HG03039 (cell line): ENCODE results near the gene CA4.
"Not testable (repeated sequence)": the region's sequence is repeated elsewhere in the genome, so short reads cannot be mapped to it uniquely, and the experiment has no call there.

Experiments used
- ATAC-seq: cut with Tn5 transposase; IDR thresholded peaks from one replicate; pipeline ENCODE4 v1.9.1; 2021; ENCODE audit warnings: mild to moderate bottlenecking, moderate library complexity; ENCODE audit not compliant: unreplicated experiment

The CA4 gene

DNA sequence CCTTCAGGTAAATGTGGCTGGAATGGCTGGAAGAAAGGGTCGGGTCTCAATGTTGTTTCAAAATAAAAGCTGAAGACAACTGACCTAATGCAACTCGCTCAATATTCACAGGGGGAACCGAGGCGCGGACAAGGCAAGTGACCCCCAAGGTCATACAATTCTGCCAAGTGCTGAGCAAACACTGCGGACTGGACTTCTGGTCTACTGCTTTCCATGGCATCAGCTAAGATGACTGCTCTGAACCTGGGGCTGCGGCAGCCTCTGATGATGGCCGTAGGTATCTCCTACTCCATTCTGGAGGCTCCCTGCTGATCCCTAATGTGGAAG lies 21.9 kb downstream of the CA4 start:
- ATAC-seq = no peak

DNA sequence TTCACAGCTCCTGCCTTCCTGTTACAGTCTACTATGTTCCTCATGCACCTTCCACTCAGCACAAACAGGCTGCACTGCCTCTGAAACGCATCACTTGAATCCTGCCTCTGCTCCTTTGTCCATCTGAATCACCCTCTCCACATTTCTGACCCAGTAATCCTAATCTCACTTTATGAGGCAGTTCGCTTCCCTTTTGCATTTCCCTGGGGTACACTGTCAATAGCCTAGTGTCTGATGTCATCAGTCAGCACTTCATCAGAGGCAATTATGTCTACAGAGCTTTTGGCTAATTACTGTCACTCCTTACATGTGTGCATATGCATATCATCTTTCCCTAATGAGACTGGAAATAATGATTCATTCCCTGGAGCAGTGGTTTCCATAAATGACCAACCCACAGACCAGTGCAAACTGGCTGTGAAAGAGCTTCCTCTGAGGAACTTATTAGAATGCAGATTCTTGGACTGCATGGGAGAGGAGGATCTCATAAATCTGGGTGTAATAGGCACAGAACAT lies 23.6 kb downstream of the CA4 start:
- no peak for ATAC-seq

DNA sequence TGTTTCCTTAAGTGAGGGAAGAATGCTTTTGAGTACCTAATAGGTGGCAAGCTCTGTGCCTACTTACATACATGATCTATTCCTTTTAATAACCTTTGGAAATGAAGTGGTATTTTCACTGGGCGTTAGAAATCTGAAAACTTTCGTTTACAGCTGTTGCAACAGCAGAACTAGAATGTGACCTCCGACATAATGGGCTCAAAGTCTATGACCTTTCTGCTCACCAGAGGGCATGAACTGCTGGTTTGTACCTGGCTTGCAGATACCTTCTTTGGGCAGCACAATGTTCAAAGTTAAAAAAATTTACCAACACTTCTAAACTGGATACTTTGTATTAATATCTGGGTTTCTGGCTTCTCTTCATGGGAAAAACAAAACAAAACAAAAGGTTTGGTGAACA lies 24.3 kb downstream of the CA4 start:
- ATAC-seq = no peak

DNA sequence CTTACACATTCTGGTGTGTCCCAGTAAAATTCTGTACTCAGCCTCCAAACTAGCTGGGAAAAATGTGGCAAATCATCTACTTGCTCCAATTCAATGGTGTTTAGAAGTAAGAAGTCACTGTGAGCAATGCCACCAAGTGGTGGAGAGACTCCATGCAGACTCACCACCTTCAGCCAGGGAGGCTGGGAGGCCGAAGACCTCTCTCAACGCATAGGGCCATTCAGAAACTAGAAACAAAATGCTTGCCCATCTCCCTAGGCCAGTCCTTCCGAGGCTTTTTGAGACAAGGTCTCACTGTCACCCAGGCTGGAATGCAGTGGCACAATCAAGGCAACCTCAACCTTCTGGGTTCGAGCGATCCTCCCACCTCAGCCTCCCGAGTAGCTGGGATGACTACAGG lies 25.0 kb downstream of the CA4 start:
- ATAC-seq = not testable (repeated sequence)

DNA sequence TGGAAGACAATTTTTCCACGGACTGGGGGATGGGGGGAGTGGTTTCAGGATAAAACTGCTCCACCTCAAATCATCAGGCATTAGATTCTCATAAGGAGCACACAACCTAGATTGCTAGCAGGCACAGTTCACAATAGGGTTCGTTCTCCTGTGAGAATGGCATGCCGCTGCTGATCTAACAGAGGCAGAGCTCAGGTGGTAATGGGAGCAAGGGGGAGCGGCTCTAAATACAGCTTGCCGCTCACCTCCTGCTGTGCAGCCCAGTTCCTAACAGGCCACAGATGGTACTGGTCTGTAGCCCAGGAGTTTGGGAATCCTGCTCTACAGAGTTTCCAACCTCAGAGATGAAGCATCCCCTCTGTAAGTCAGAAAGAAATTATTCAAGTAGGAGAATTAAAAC lies 27.0 kb downstream of the CA4 start:
- ATAC-seq = not testable (repeated sequence)

DNA sequence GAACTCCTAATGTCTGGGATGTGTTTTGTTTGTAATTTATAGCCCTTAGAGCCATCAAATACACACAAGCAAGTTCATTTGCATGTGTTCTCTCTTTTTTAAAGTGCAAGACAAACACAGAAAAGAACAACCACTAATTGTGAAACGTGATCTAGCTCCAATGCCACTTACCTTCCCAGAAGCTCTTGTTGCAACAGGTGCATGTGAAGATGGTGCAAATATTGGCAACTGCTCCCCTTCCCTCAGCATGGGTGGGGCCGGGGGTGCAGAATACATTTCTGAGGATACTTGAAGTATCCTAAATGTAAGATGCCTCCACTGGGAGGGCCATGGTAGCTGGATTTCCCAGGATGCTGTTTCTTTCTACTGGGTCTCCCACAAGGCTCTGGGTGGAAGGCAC lies 28.4 kb downstream of the CA4 start:
- not testable (repeated sequence) for ATAC-seq

DNA sequence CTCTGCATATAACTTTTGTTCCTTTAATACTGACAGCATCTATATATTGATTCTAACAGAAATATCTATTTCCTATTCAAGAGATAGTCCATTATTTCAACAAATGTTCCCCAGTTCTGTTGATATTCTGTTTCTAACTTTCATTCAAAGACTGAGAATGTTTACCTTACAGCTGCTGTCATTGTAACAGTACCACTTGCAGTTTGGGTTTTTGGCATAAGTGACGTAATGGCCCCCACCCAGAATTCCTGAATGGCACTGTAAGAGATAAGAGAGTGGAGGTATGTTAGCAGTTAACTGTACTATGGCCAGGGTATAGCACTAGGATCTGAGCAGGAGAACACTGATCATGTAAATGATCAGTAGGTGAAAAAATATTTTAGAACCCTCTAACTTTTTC lies 30.6 kb downstream of the CA4 start:
- ATAC-seq = not testable (repeated sequence)

DNA sequence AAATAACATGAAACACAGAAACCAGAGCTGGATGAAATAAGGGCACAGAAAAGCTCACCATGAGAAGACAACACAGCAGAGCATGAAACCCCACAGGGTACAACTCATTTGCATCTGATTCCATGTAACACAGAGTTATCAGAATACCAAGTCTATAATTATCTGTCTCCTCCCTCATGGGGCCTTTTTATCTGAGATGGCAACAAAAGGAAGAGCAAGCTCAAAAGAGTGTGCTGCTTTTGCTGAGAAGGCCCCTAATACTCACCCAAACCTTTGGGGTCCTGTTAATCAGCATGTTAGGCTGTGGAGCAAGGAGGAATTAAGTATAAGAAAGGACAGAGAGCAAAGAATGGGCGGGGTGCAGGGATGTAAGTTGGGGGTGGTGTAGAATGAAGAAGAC lies 36.6 kb downstream of the CA4 start:
- ATAC-seq = not testable (repeated sequence)

DNA sequence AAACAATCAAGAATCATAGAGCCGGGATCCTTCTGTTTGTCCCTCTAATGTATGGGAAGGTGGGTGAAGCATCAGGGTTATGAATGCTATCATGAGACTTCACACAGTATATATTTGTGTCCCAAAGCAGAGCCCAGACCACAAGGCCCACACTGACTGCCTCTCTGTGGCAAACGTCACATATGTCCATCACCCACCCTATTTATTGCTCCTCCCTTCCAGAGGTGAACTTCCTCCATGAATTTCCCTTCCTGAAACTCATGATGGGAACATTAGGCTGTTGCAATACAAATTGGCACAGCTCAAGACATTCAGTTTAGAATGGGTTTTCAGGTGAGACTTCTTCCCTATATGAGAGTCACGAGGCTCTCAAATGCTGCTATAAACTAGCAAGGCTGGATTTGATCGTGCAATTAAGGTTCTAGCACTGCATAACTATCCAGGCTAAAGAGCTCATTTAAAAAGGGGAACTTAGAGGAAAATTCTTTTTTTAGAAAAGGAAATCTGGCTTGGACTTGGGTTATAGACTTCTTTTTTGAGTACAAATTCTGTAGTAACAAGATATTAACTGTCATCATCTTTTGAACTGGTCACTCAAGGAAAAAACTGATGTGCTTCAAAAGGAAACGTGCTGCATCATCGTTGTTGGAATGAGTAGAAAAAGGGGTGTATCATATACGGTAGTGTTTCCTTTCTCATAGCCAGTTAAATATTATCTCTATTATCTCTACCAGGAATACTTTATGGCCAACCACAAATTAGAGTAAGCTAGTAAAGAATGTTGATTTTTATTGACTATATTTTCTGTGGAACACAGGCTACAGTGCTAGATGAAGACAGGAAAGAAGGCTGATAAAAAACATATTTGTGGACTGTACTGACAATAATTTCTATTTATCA lies 37.3 kb downstream of the CA4 start:
- not testable (repeated sequence) for ATAC-seq

DNA sequence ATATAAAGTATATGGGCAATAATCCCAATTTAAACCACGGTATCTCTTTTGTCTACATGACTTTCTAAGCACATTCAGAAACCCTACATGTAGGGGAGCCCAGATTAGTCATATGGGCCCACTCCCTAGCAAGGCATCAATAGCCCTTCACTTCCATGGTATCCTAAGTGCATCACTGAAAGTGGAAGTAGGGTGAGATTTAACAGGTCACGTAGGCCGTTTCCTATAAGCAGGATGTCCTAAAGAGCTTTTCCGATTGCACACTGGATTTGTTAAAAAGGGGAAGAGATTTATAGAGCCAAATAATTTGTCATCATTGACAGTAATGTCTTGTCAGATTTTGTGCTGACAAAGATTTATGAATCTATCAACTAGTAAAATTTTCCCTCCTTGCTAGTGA lies 39.0 kb downstream of the CA4 start:
- ATAC-seq = no peak

DNA sequence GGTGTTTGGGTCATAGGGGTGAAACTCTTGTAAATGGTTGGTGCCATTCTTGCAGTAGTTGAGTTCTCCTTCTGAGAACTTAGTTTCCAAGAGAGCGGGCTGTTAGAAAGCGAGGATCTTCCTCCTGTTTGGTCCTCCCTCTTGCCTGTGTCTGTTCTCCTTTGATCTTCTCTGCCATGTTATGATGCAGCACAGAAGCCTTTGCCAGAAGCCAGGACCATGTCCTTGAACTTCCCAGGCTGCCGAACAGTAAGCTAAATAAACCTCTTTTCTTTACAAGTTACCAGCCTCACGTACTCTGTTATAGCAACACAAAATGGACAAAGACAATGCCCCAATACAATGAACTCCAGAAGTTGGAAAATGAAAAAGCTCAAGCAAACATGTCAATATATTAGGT lies 40.3 kb downstream of the CA4 start:
- not testable (repeated sequence) for ATAC-seq

DNA sequence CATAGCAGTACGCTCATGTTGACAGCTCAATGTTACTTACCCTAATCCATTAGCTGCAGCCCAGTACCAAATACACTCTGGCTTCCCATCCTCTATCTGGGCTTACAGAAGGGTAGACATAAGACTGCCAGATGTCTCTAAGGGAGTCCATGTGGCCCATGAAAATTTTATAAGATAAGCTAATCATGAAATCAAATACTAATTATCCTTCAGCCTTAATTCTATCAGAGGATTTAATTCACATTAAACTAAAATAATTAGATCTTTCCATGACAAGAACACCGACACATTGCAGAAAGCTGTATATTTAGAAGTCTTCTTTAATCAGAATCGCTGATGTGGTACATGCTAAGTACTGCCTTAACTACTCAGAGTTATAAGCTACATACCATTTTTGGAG lies 43.3 kb downstream of the CA4 start:
- ATAC-seq = not testable (repeated sequence)

DNA sequence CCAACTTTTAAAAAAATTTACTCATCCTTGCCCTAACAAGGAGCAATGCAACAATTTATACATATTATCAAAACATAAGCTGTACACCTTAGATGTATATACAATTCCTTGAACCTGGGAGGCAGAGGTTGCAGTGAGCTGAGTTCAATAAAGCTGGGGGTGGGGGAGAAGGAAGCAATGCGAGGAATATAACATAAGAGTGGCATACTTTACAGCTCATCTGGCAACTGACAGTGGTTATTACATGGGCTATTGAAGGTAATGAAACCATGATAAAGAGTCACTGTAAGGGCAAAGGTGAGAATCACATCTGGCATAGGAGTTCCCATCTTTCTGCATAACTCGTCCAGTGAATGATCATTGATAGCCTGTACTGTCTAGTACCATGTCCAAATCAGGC lies 43.7 kb downstream of the CA4 start:
- ATAC-seq = no peak

DNA sequence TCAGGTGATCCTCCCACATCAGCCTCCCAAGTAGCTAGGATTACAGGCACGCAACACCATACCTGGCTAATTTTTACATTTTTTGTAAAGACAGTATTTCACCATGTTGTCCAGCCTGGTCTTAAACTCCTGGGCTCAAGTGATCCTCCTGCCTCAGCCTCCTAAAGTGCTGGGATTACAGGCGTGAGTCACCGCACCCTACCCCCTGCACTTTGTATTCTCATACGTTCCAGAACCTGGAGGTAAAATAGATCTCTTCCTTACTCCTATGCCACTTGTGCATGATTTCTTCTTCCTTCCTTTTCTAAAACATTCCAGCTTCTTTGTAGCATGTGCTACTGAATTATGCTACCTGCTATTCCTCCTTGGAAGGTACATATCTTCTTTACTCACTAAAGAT lies 44.4 kb downstream of the CA4 start:
- not testable (repeated sequence) for ATAC-seq

DNA sequence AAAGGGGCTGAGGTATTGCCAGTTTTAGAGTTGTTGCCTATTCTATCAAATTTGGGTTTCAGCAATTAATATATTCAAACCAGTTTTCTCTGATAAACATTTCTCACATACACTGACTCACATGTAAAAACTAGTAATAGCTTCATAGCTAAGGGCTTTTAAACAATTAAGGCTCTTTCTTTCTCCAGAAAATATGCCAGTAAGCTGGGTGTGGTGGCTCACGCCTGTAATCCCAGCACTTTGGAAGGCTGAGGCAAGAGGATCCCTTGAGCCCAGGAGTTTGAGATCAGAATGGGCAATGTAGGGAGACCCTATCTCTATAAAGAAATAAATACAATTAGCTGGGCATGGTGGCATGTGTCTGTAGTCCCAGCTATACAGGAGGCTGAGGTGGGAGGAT lies 48.9 kb downstream of the CA4 start:
- not testable (repeated sequence) for ATAC-seq

DNA sequence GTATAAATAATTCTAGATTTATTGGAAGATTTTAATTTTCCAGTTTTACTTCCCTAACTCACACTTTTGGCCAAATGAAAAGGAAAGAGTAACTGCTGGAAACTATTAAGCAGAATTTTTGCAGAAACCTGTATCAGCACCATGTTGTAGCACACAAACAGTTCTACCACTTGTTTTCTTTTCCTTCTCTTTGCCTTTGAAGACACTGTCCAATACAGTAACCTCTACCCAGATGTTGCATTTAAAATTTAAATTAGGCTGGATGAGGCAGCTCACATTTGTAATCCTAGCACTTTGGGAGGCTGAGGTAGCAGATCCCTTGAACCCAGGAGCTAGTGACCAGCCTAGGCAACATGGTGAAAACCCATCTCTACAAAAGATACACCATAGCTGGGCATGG lies 56.0 kb downstream of the CA4 start:
- ATAC-seq = not testable (repeated sequence)

DNA sequence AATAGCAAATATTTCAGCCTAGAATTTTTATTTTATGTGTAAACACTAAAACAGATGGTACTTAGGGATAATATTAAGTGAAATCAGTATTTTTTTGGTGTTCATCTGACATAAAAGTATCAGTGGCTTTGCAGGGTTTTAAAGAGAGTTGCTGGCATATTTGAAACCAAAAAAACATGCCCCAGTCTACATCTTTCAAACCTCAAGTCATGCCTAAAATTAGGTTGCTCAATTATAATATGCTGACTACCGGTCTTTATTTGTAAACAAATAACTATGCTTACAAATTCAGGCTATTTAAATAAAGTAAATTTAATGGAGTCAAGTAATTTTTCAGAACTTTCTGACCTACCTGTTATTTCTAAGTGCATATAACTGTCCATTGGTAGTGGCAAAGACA lies 58.5 kb downstream of the CA4 start:
- not testable (repeated sequence) for ATAC-seq
